ENCODE measurements around the gene TCF4.

DNA sequence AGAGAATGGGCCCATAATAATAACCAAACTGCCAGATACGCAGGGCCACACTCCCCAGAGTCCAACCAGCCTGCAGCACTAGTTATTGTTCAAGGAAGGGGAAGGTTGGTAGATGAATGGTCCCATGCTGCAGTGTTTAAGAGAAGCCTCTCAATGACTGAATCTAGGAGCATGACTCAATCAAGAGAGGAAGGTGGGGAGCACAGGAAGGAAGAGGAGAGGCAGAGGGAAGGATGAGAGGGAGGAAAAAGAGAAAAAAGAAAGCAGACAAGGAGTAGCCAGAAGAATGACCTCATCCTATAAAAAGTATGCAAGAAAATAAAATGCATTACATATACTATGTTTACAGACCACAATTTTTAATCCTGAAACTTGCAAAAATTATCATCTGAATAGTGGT lies 174.5 kb downstream of the TCF4 start:
- TF ChIP-seq, protein P1, sequence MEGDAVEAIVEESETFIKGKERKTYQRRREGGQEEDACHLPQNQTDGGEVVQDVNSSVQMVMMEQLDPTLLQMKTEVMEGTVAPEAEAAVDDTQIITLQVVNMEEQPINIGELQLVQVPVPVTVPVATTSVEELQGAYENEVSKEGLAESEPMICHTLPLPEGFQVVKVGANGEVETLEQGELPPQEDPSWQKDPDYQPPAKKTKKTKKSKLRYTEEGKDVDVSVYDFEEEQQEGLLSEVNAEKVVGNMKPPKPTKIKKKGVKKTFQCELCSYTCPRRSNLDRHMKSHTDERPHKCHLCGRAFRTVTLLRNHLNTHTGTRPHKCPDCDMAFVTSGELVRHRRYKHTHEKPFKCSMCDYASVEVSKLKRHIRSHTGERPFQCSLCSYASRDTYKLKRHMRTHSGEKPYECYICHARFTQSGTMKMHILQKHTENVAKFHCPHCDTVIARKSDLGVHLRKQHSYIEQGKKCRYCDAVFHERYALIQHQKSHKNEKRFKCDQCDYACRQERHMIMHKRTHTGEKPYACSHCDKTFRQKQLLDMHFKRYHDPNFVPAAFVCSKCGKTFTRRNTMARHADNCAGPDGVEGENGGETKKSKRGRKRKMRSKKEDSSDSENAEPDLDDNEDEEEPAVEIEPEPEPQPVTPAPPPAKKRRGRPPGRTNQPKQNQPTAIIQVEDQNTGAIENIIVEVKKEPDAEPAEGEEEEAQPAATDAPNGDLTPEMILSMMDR (conservative IDR thresholded peaks at IDR 0.05; ENCODE audit: low read depth in 2 of 2), result no peak
- no peak for TF ChIP-seq EZH2 (IDR thresholded peaks at IDR 0.05; ENCODE audit: low read depth, unreplicated experiment)
- TF ChIP-seq, protein P2, sequence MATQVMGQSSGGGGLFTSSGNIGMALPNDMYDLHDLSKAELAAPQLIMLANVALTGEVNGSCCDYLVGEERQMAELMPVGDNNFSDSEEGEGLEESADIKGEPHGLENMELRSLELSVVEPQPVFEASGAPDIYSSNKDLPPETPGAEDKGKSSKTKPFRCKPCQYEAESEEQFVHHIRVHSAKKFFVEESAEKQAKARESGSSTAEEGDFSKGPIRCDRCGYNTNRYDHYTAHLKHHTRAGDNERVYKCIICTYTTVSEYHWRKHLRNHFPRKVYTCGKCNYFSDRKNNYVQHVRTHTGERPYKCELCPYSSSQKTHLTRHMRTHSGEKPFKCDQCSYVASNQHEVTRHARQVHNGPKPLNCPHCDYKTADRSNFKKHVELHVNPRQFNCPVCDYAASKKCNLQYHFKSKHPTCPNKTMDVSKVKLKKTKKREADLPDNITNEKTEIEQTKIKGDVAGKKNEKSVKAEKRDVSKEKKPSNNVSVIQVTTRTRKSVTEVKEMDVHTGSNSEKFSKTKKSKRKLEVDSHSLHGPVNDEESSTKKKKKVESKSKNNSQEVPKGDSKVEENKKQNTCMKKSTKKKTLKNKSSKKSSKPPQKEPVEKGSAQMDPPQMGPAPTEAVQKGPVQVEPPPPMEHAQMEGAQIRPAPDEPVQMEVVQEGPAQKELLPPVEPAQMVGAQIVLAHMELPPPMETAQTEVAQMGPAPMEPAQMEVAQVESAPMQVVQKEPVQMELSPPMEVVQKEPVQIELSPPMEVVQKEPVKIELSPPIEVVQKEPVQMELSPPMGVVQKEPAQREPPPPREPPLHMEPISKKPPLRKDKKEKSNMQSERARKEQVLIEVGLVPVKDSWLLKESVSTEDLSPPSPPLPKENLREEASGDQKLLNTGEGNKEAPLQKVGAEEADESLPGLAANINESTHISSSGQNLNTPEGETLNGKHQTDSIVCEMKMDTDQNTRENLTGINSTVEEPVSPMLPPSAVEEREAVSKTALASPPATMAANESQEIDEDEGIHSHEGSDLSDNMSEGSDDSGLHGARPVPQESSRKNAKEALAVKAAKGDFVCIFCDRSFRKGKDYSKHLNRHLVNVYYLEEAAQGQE (IDR thresholded peaks at IDR 0.05; ENCODE audit: unreplicated experiment), result no peak
- TF ChIP-seq, protein P3, sequence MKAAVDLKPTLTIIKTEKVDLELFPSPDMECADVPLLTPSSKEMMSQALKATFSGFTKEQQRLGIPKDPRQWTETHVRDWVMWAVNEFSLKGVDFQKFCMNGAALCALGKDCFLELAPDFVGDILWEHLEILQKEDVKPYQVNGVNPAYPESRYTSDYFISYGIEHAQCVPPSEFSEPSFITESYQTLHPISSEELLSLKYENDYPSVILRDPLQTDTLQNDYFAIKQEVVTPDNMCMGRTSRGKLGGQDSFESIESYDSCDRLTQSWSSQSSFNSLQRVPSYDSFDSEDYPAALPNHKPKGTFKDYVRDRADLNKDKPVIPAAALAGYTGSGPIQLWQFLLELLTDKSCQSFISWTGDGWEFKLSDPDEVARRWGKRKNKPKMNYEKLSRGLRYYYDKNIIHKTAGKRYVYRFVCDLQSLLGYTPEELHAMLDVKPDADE (IDR thresholded peaks at IDR 0.05), result no peak

Data from GM23338 (cell line).